GM12865 (cell line): ENCODE measurements around the gene FRMD5.
"Not testable (repeated sequence)": the region's sequence is repeated elsewhere in the genome, so short reads cannot be mapped to it uniquely, and the experiment has no call there.

Source experiments
- DNase-seq: peaks from one replicate; pipeline ENCODE4 v3.0.0; 2010; ENCODE audit warnings: low read depth
- H3K4me3 ChIP-seq: 2 replicates; pipeline ENCODE4 v1.5.1; 2011; ENCODE audit warnings: mild to moderate bottlenecking, low read depth, low read length, control low read depth
- TF ChIP-seq, protein P1 (sequence below): IDR thresholded peaks from 2 replicates; pipeline ENCODE4 v1.5.1; 2011; ENCODE audit warnings: low read length, control low read depth, low read depth, inconsistent platforms; ENCODE audit not compliant: insufficient read depth; ENCODE audit errors: missing control alignments

FRMD5 gene

DNA sequence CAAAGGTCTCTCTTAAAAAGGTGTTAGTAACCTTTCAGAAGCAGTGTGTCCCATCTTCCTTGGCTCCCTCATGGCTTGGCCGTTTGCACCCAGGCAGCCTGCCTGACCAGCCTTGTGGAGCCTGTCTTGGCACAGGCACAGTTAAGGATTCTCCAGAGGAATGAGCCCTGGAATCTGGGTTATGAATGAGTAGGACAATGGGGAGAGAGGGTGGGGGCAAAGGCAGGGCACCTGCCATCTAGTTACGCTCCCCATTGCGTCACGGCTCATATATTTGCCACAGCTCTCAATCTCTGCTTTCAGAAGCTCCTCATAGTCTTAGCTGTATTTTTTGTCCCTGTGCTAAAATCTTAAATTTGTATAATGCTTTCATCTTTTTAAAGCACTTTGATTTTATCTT lies 317.7 kb downstream of the FRMD5 start:
- TF ChIP-seq, protein P1, sequence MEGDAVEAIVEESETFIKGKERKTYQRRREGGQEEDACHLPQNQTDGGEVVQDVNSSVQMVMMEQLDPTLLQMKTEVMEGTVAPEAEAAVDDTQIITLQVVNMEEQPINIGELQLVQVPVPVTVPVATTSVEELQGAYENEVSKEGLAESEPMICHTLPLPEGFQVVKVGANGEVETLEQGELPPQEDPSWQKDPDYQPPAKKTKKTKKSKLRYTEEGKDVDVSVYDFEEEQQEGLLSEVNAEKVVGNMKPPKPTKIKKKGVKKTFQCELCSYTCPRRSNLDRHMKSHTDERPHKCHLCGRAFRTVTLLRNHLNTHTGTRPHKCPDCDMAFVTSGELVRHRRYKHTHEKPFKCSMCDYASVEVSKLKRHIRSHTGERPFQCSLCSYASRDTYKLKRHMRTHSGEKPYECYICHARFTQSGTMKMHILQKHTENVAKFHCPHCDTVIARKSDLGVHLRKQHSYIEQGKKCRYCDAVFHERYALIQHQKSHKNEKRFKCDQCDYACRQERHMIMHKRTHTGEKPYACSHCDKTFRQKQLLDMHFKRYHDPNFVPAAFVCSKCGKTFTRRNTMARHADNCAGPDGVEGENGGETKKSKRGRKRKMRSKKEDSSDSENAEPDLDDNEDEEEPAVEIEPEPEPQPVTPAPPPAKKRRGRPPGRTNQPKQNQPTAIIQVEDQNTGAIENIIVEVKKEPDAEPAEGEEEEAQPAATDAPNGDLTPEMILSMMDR, result no peak
- no peak for DNase-seq
- no peak overlapping the region for H3K4me3 ChIP-seq

DNA sequence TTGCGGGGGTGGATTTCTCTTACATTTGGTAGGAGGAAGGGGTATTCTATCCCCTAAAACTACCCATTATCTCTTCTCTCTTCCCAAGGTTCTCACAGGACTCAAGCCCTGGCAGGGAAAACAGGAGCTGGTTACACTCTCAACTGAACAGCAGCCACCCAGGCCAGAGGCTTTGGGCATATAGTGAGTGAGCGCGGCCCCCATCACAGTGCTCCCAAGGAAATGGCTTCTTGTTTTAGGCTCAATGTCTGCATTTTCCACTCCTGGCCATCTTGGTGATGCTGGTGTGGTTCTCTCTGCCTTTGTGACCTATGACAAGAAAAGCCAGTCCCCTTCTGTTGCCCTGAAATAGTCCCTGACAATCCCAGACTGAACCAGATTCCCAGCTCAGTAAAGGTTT lies 318.2 kb downstream of the FRMD5 start:
- TF ChIP-seq, protein P1, result no peak
- DNase-seq, result no peak
- no peak overlapping the region for H3K4me3 ChIP-seq

- no peak for DNase-seq
- no peak overlapping the region for H3K4me3 ChIP-seq
- TF ChIP-seq, protein P1, result no peak
Measured at GRCh38 chr15:43873651-43874050, 321.4 kb downstream of the FRMD5 start.

GRCh38 chr15:43872416-43873020 lies 322.6 kb downstream of the FRMD5 start:
- TF ChIP-seq, protein P1, result peak; percentile 46
- H3K4me3 ChIP-seq, result no peak overlapping the region
- DNase-seq, result peak; percentile 54

DNA sequence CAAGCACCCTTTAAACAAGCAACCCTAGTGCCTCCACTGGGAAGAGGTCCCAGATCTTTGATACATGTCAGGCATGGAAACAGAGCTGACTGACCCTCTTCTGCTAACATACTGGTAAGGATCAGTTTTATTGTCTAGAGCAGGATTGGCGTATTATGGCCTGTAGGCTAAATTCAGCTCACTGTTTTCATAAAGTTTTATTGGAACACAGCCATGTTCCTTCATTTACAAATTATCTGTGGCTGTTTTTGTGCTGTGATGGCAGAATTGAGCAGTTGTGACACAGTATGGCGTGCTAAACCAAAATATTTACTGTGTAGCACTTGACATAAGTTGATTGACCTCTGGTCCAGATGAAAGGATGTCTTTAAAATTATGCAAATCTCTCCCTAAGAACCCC lies 323.2 kb downstream of the FRMD5 start:
- no peak for DNase-seq
- H3K4me3 ChIP-seq, result no peak overlapping the region
- TF ChIP-seq, protein P1, result no peak

DNA sequence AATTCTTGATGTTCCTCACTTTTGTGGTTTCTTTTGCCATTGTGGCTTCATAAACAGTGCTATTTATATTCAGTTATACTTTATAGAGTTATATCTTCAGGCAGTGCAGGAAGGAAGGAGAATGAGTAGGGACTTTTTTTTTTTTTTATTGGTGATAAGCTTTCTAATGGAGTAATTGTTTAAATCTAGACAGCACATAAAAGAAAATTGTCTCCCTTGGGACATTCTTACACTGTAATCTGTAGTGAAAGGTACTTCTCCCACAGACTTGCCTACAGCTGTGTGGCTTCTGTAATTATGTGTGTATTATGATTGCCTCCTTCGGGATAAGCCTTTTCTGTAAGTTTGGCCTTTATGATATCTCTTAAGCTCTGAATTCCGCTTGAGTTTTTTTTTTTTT lies 326.7 kb downstream of the FRMD5 start:
- TF ChIP-seq, protein P1, result no peak
- no peak overlapping the region for H3K4me3 ChIP-seq
- DNase-seq, result no peak

DNA sequence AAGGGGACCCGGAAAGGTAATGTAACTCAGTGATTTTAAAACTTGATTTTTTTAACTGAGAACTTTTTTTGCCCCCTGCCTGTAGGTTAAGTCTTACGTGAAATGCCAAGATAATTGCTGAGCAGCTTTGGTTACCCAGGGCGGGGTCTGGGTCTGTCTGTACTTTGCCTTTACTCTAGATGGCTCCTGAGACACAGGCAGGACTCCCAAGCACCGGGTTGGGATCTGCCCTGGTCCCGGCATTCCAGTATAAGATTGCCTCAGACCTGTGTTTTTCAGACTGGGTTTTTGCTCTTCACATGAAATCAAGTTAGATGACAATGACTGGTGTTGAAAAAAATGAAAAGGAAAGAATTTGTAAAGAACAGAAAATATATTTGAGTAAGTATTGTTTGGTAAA lies 328.0 kb downstream of the FRMD5 start:
- no peak overlapping the region for H3K4me3 ChIP-seq
- DNase-seq, result no peak
- TF ChIP-seq, protein P1, result no peak

- not testable (repeated sequence) for H3K4me3 ChIP-seq, DNase-seq
Measured at GRCh38 chr15:43866636-43867035, 328.4 kb downstream of the FRMD5 start.
